IPS-15b (cell line): ENCODE data around the gene SAYSD1.

Experiments
- H3K27me3 ChIP-seq: one replicate; pipeline ENCODE4 v1.6.1; 2013; ENCODE audit warnings: low read length; ENCODE audit not compliant: control insufficient read depth, insufficient read depth
- H3K36me3 ChIP-seq: one replicate; pipeline ENCODE4 v1.6.1; 2013; ENCODE audit warnings: low read length; ENCODE audit not compliant: control insufficient read depth, insufficient read depth
- H3K4me1 ChIP-seq: one replicate; pipeline ENCODE4 v1.6.1; 2013; ENCODE audit warnings: mild to moderate bottlenecking, low read length; ENCODE audit not compliant: control insufficient read depth, insufficient read depth
- H3K4me3 ChIP-seq: one replicate; pipeline ENCODE4 v1.5.1; 2013; ENCODE audit warnings: low read depth, low read length
- H3K9ac ChIP-seq: one replicate; pipeline ENCODE4 v1.6.1; 2013; ENCODE audit warnings: low read depth, mild to moderate bottlenecking, low read length
- H3K9me3 ChIP-seq: one replicate; pipeline ENCODE4 v1.6.1; 2013; ENCODE audit warnings: mild to moderate bottlenecking, low read length; ENCODE audit not compliant: control insufficient read depth, insufficient read depth

Gene SAYSD1

DNA sequence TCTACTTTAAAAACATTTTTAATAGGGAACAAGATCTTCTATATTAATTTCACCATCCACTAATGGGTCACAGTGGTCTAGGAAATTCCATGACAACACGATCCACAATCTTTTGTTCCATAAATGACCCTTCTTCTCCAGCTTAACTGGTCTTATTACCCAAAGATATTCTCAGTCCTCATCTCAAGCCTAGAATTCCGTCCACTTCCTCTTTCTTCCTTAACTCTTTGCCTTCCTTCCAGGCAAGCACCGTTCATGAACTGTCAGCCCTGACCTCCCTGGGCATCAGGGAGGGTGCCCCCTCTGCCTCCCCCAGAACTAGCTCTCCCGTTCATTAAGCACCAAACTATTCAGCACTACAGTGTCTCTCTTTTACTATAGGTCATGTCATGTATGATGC is 8.0 kb downstream of the SAYSD1 start:
- H3K9me3 ChIP-seq: no peaks in the 10 kb centered on the region
- no peaks in the 10 kb centered on the region for H3K36me3 ChIP-seq
- peaks cover 1% of the 10 kb centered on the region for H3K4me1 ChIP-seq
- no peak overlapping the region for H3K4me3 ChIP-seq
- no peak overlapping the region for H3K9ac ChIP-seq
- no peaks in the 10 kb centered on the region for H3K27me3 ChIP-seq

DNA sequence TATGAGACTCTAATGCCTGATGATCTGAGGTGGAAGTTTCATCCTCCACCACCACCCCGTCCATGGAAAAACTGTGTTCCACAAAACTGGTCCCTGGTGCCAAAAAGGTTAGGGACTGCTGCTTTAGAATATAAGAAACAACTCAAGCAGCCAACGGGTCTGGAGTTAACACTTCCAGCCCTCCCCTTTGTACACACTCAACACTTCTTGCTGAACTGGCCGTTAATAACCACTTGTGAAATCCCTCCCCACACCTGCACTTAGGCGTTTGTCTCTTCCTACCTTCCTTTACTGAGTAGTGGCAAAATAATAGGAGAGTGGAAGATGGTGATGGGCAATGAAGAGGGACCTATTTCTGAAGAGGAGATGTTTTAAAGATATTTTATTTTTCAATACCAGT is 10.5 kb downstream of the SAYSD1 start:
- Histone ChIP-seq H3K4me3 (no peak overlapping the region), H3K27me3 (no peaks in the 10 kb centered on the region), H3K9me3 (no peaks in the 10 kb centered on the region), H3K4me1 (peaks cover 4% of the 10 kb centered on the region), H3K9ac (no peak overlapping the region), H3K36me3 (no peaks in the 10 kb centered on the region)

DNA sequence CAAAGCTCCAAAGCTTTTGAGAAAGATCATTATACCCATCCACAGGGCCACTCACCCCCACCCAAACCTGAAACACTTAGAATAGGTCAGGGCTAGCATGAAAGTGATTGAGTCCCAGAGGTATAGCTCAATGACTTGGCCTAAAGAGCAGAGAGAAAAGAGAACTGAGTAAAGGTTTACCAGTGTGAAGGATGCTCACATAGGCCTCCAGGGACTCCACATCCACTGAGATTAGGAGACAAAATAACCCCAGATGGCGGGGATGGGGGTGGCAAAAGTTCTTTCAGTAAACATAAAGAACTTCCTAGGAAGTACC is 12.2 kb downstream of the SAYSD1 start:
- Histone ChIP-seq H3K9me3 (no peaks in the 10 kb centered on the region), H3K4me3 (no peak overlapping the region), H3K4me1 (peaks cover 4% of the 10 kb centered on the region), H3K36me3 (no peaks in the 10 kb centered on the region), H3K9ac (no peak overlapping the region), H3K27me3 (no peaks in the 10 kb centered on the region)

DNA sequence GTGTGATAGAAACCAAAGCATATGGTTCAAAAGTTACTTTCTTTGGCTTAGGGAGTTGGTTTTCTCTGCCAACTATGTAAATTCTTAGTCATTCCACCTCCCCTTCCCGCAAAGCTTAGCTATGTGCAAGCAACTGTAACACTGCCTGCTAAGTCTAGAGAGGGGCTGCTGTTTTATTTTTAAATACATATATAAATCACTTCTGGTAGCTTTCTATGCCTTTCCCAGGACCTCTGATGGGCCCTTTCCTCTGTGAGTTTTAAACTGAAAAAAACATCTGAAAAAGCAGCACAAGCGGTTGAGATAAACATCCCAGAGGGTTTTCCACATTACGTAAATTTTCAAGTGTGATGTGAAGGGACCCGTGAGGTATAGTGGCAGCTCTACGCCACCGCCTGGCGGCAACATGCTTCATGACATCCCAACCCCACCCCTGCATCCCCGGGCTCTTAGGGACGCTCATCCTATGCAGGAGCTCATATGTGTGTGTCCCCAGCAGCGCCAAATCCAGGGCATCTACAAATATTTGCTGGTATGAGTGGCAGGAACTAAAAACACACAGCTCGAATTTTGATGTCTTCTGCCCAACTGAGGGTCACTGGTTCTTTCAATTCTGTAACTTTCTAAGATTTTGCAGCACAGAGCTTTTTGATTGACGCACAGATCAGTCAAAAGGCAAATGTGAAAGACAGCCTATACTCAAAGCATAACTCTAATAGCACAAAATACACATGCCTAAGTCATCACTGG is 12.7 kb downstream of the SAYSD1 start:
- no peak overlapping the region for H3K9ac ChIP-seq
- H3K27me3 ChIP-seq: no peaks in the 10 kb centered on the region
- H3K9me3 ChIP-seq: no peaks in the 10 kb centered on the region
- H3K4me1 ChIP-seq: peaks cover 4% of the 10 kb centered on the region
- H3K36me3 ChIP-seq: no peaks in the 10 kb centered on the region
- no peak overlapping the region for H3K4me3 ChIP-seq

DNA sequence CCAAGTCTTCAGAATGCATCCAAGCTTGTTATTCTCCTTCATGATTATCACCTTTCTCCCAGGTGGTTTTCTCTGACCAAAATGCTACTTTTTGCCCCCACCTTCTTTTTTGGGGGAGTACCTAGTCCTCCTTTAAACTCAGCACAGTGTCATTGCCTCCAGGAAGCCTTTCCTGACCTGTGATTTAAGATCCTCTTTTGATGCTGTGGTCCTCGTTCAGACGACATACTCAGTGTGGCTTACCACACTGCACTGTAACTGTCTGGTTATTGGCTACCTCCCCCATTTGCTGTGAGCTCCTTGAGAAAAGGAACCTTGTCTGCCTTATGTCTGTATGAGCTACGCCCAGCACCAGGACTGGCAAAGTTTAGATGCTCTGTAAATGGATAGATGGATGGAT is 14.6 kb downstream of the SAYSD1 start:
- Histone ChIP-seq H3K9ac (no peak overlapping the region), H3K4me1 (peaks cover 4% of the 10 kb centered on the region), H3K4me3 (no peak overlapping the region), H3K9me3 (no peaks in the 10 kb centered on the region), H3K27me3 (no peaks in the 10 kb centered on the region), H3K36me3 (no peaks in the 10 kb centered on the region)

DNA sequence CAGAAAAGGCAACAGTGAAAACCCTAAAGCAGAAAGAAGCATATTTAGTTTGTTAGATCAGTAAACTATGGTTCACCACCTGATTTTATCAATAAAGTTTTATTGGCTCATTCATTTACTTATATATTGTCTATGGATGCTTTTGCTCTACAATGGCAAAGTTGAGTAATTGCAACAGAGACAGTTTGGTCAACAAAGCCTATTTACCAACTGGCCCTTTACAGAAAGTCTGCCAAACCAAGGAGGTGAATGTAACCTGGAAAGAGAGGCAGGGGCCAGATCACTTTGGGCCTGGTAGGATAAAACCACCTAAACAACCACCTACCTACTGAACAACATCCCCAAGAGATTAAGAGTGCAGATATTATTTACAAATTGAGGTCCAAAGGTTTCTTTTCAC is 19.4 kb downstream of the SAYSD1 start:
- Histone ChIP-seq H3K36me3 (no peaks in the 10 kb centered on the region), H3K9me3 (no peaks in the 10 kb centered on the region), H3K4me1 (peaks cover 5% of the 10 kb centered on the region), H3K9ac (no peak overlapping the region), H3K4me3 (no peak overlapping the region), H3K27me3 (no peaks in the 10 kb centered on the region)

DNA sequence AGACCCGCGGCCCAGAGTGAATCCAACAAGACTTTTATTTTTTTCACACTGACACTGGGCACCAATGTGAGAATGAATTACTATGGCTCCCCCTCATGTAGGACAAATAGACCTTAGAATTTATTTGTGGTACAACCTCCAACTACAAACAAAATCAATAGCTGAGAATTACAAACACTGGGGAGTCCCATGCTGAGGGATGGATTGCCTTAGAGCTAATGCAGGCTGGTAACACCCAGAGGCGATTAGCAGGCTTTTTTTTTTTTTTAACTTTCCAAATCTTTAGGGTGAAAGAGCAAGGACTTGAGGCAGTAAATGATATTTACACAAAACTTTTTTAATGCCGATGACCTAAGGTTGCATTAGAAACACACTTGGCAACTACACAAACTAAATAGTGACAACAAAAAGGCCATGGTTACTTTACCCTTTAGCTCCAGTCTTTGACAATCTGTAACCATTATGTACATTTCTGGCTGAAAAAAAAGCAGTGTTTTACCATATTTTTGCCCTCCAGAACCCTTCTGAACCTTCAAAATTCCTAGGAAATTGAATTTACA is 21.8 kb downstream of the SAYSD1 start:
- Histone ChIP-seq H3K9me3 (no peaks in the 10 kb centered on the region), H3K27me3 (no peaks in the 10 kb centered on the region), H3K4me3 (no peak overlapping the region), H3K36me3 (no peaks in the 10 kb centered on the region), H3K9ac (no peak overlapping the region), H3K4me1 (peaks cover 11% of the 10 kb centered on the region)

DNA sequence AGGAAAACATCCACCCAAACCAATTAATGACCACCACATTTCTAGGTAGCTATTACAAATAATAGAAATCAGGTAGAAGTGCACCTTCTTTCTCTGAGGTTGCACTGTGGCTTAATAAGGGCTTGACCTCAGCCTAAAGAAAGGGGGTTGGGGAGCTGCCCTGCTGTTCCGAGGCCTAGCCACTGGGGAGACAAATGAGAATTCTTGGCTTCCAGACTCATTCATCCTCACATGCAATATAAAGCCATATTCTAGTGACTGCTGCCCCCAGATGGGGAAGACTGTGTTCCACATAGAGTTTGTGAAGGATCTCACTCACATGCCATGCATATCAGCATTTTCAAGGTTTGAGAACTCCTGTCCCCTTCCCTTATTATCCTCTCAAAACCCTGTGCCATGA is 22.9 kb downstream of the SAYSD1 start:
- Histone ChIP-seq H3K36me3 (no peaks in the 10 kb centered on the region), H3K9me3 (no peaks in the 10 kb centered on the region), H3K4me1 (peaks cover 13% of the 10 kb centered on the region), H3K4me3 (no peak overlapping the region), H3K9ac (no peak overlapping the region), H3K27me3 (no peaks in the 10 kb centered on the region)

DNA sequence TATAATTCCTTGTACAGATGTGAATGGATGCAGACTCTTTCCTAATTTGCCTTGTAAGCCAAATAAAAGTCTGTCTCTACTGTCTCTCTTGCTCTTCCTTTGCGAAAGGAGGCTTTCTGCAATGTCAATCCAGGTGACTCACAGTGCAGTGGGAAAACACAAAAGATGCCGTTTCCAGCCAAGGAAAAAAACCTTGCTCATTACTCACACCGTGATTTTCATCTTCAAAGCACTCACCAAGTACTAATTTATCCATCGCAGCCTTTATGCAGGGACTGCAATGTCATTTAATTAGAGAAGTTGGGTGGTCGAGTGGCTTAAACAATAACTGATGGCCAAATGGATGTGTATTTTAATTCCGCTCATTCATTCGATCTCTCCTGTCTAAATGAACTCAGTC is 23.8 kb downstream of the SAYSD1 start:
- Histone ChIP-seq H3K9me3 (no peaks in the 10 kb centered on the region), H3K4me1 (peaks cover 13% of the 10 kb centered on the region), H3K36me3 (no peaks in the 10 kb centered on the region), H3K4me3 (no peak overlapping the region), H3K9ac (no peak overlapping the region), H3K27me3 (no peaks in the 10 kb centered on the region)

DNA sequence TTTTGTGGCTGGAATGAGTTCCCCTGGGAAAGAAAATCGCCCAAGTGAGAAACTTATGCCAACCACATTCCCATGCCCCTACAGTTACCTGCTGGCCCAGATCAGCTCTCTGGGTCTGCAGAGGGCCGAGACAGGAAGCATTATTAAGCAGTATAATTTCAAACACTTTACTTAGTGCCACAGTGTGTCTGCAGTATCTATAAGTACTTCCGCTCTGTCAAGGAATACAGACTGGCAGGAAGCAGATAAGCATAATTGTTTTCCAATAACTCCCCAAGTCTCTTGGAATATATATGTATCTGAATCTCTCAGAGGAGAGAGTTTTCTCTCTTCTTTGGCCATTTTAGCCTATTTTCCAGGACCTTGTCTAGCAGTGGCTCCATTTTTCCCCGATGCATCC is 24.9 kb downstream of the SAYSD1 start:
- no peak overlapping the region for H3K4me3 ChIP-seq
- H3K27me3 ChIP-seq: no peaks in the 10 kb centered on the region
- H3K9ac ChIP-seq: no peak overlapping the region
- no peaks in the 10 kb centered on the region for H3K36me3 ChIP-seq
- H3K9me3 ChIP-seq: no peaks in the 10 kb centered on the region
- H3K4me1 ChIP-seq: peaks cover 13% of the 10 kb centered on the region

DNA sequence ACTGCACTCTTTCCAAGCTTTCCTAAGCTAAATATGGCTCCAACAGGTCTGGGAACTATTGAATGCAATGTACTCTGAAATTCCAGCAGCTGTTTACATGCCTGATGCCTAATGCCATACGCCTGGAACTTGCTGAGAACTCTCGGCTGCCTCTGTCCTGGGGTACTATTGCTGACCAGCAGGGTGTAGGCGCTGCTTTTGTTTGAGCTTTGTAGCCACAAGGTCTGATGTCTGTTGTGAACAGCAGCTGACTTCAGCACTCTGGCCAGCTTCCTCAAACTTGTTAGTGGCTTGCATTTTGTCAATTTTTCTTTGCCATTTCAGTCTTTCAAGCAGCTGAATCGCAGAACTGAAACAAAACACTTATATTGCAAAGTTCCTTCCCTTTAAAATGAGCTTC is 26.7 kb downstream of the SAYSD1 start:
- no peak overlapping the region for H3K9ac ChIP-seq
- no peak overlapping the region for H3K4me3 ChIP-seq
- no peaks in the 10 kb centered on the region for H3K9me3 ChIP-seq
- peaks cover 13% of the 10 kb centered on the region for H3K4me1 ChIP-seq
- no peaks in the 10 kb centered on the region for H3K27me3 ChIP-seq
- no peaks in the 10 kb centered on the region for H3K36me3 ChIP-seq

DNA sequence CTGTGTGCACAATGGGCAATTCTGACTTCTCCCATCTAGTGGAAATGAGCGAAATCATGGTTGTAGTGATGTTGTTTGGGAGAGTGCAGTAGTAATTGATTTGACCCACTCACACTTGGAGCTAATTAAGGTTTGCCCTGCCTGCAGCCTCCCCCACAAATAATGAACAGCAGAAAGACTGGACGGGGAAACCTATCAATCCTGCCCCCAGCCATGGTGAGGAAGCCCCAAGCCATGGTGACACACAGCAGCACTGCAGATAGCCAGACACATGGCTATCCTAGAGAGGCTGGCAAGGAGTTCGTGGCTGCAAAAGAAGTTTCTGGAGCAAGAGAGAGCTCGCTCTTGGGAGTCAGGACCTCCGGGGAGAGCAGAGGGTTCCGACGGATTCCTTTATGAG is 27.8 kb downstream of the SAYSD1 start:
- Histone ChIP-seq H3K9me3 (no peaks in the 10 kb centered on the region), H3K9ac (no peak overlapping the region), H3K36me3 (no peaks in the 10 kb centered on the region), H3K4me1 (peaks cover 9% of the 10 kb centered on the region), H3K4me3 (no peak overlapping the region), H3K27me3 (no peaks in the 10 kb centered on the region)
